ENCODE results near the gene ADCK1.
"Not testable (repeated sequence)": the region's sequence is repeated elsewhere in the genome, so short reads cannot be mapped to it uniquely, and the experiment has no call there.

Gene ADCK1

DNA sequence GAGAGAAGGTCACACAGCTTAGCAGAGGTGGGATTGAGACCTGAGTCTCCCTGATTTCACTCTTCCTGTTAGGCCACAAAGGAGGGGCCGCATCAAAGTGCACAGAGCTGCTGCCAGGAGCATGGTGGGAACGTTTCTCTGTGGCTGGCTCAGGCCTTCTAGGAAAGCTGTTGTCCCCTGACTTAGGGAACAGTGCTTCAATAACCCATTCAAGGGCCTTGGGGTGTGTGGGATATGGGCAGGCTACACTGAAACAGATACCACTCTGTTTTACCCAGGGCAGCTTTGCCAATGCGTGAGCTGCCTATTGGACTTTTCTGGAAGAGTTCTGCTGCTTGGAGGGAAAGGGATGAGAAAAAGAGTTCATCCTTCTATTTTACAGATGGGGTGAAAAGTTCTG is 110.0 kb downstream of the ADCK1 start:
- DNase-seq (ENCODE audit: low read depth) = no peak
- H3K4me3 ChIP-seq (ENCODE audit: low read depth, low read length) = no peak overlapping the region
- TF ChIP-seq, protein P1, sequence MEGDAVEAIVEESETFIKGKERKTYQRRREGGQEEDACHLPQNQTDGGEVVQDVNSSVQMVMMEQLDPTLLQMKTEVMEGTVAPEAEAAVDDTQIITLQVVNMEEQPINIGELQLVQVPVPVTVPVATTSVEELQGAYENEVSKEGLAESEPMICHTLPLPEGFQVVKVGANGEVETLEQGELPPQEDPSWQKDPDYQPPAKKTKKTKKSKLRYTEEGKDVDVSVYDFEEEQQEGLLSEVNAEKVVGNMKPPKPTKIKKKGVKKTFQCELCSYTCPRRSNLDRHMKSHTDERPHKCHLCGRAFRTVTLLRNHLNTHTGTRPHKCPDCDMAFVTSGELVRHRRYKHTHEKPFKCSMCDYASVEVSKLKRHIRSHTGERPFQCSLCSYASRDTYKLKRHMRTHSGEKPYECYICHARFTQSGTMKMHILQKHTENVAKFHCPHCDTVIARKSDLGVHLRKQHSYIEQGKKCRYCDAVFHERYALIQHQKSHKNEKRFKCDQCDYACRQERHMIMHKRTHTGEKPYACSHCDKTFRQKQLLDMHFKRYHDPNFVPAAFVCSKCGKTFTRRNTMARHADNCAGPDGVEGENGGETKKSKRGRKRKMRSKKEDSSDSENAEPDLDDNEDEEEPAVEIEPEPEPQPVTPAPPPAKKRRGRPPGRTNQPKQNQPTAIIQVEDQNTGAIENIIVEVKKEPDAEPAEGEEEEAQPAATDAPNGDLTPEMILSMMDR (IDR thresholded peaks at IDR 0.05; ENCODE audit: insufficient read depth, low read depth, low read length, missing control alignments) = no peak

DNA sequence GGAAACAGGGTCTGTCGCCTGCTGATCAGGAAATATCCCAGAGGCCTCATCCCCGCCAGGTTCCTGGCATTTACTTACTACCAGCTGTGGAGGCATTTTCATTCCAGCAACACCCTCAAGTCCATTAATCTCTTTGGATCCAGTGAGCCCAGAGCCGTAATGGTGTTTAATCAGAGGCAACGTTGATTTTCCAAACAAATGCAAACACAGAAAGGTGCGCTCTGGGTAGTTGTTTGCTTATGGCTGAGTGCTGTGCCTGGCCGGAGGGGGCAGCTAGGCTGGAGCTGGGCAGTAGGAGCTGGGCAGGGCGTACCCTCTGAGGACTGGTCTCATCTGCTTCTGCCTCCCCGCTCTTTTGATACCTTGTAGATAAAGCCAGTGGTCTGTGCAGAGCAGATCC is 110.6 kb downstream of the ADCK1 start:
- no peak for DNase-seq (ENCODE audit: low read depth)
- H3K4me3 ChIP-seq (ENCODE audit: low read depth, low read length) = no peak overlapping the region
- TF ChIP-seq, protein P1 (IDR thresholded peaks at IDR 0.05; ENCODE audit: insufficient read depth, low read depth, low read length, missing control alignments) = no peak

DNA sequence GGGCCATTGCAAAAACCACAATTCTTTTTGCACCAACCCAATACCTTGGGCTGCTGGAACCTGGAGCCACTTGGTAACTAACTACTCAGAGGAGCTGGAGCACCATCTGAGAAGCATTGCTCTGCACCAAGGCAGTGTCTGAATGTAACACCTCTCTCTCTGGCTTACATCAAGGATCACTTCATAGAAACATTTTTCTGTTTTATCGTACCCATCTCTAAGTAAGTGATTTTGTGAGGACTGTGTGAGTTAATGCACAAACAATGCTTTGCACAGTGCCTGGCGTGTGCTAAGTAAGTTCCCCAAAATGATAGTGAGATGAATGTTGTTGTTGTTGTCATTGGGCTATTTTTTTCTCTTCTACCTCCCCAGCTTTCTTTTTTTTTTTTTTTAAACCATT is 111.4 kb downstream of the ADCK1 start:
- TF ChIP-seq, protein P1 (IDR thresholded peaks at IDR 0.05; ENCODE audit: insufficient read depth, low read depth, low read length, missing control alignments) = no peak
- no peak overlapping the region for H3K4me3 ChIP-seq (ENCODE audit: low read depth, low read length)
- no peak for DNase-seq (ENCODE audit: low read depth)

DNA sequence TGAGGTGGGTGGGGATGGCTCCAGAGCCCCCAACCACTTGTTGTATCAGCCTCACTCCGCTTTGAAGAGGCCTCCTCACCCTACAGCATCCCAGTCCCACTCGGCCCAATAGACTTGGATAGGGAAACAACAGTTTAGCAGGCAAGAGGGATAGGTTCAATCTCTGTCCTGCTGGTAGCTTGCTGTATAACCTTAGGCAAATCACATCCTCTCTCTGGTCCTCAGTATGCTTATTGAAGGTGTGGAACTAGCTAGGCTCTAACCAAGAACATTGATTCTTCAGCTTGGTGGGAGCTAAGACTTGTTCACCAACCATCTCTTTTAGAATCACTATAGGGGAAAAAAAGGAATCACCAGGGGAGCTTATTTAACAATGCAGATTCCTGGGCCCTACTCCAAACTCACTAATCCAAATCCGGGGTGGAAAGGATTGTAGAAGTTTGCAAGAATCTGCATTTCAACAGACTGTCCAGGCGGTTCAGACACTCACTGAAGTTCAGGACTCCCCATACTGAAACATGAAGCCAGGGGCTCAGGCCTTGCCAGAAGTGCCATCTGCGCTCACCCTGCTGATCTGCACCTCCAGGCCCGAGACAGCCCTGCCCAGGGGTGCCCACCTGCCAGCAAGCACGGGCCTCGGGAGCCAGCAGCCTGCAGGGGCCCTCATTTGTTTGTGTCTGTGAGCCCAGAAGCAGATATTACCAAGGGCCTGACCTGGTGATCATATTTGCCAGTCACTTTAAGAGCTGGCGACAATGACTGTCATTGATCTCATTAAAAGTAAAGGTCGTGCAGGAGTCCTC is 113.0 kb downstream of the ADCK1 start:
- H3K4me3 ChIP-seq (ENCODE audit: low read depth, low read length) = no peak overlapping the region
- TF ChIP-seq, protein P1 (IDR thresholded peaks at IDR 0.05; ENCODE audit: insufficient read depth, low read depth, low read length, missing control alignments) = no peak
- DNase-seq (ENCODE audit: low read depth) = no peak

DNA sequence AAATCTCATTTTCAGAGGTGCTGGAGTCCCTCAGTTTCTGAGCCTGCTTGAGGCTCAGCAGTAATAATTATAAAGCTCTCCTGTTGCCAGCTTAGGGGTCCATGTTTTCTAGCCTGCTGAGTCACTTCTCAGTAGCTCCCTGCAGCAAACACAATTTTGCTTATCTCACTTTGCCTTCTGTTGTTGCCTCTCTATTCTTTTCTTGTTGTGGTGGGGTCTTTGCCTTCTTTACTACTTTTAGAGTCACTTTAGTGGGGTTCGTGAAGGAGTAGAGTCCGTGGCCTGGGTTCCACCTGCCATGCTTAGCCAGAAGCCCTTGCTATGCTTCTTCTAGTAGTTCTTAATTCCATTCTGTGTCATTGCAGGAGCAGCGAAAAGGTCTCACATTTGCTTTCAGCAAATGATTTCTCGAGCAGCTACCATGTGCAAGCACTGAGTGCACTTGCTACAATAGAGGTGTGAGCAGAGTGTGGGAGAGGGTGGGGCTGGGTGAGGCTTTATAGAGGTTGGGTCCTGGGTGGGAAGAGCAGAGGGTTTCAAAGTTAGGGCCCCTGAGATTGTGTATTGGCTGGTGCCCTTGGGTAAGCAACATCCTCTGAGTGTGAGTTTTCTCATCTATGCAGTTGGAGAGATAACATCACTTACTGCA is 114.3 kb downstream of the ADCK1 start:
- H3K4me3 ChIP-seq (ENCODE audit: low read depth, low read length) = no peak overlapping the region
- no peak for DNase-seq (ENCODE audit: low read depth)
- TF ChIP-seq, protein P1 (IDR thresholded peaks at IDR 0.05; ENCODE audit: insufficient read depth, low read depth, low read length, missing control alignments) = no peak

DNA sequence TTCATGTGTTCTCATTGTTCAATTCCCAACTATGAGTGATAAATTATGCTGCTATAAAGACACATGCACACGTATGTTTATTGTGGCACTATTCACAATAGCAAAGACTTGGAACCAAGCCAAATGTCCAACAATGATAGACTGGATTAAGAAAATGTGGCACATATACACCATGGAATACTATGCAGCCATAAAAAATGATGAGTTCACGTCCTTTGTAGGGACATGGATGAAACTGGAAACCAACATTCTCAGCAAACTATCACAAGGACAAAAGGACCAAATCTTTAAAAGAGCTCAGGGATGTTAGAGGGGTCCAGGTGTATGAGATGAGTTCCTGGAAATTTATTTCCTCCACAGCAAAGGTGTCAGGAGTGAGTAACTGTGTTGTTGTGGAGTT is 115.5 kb downstream of the ADCK1 start:
- not testable (repeated sequence) for H3K4me3 ChIP-seq (ENCODE audit: low read depth, low read length); DNase-seq (ENCODE audit: low read depth)

DNA sequence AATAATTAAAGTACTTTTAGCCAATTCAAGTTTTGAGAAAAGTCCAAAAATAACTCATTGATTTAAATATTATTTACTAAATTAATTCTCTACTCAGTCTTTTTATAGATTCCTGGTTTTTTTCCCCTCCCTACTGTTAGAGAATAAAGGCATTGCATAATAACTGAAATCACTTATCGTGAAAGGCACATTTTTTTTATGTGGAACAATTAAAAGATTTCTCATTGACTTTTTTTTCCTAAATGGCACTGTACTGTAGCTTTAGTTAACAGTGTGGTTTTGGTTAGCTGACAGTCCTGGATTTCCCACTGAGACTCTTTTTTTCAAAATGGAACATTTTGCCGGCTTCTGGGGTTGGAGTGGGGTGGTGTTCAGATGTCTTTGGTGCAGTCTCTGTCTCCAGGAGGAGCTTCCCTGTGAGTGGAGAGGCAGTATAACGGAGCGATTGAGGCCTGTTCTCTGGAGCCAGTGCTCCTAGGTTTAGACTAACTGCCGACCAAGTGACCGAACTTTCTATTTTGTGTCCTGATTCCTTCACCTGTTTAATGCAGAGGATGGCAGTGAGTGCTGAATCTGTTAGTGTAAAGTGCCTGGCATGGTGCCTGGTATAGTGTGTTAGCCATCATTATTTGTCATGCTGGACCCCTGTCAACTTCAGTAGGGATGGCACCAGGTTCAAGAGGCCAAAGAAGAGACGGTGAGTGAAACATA is 117.7 kb downstream of the ADCK1 start:
- no peak overlapping the region for H3K4me3 ChIP-seq (ENCODE audit: low read depth, low read length)
- DNase-seq (ENCODE audit: low read depth) = no peak
- TF ChIP-seq, protein P1 (IDR thresholded peaks at IDR 0.05; ENCODE audit: insufficient read depth, low read depth, low read length, missing control alignments) = no peak

Measured in GM12865 (cell line).